Neural cell (in vitro differentiated cells): Measurements from ENCODE around the gene QSOX2. TPM values are rescaled to one million over a fixed set of nuclear protein-coding genes. Genes with fewer than 3 reads are reported as not detected.

Source experiments
- H2AFZ ChIP-seq: fragments of 200-600, 300-800 bp; sonication (generic), shearing (Covaris generic); 2 replicates; pipeline ENCODE4 v1.6.0; 2014; ENCODE audit warnings: low read depth, mild to moderate bottlenecking, antibody characterized with exemption, low read length, moderate library complexity
- H3F3A ChIP-seq: fragments of 200-600 bp; shearing (Covaris generic); 2 replicates; pipeline ENCODE4 v1.6.1; 2016; ENCODE audit warnings: mild to moderate bottlenecking, moderate library complexity, mixed read lengths, antibody characterized with exemption, low read length; ENCODE audit not compliant: insufficient read depth, poor library complexity, severe bottlenecking
- H3K27ac ChIP-seq: fragments of 200-600, 300-800 bp; sonication (generic), shearing (Covaris generic); 2 replicates; pipeline ENCODE4 v1.5.1; 2014; ENCODE audit warnings: mild to moderate bottlenecking, low read length, moderate library complexity
- H3K27me3 ChIP-seq: fragments of 300-800, 200-600 bp; sonication (generic), shearing (Covaris generic); 2 replicates; pipeline ENCODE4 v1.6.0; 2014; ENCODE audit warnings: mild to moderate bottlenecking, low read depth, low read length, moderate library complexity; ENCODE audit not compliant: insufficient read depth
- H3K36me3 ChIP-seq: fragments of 300-800, 200-600 bp; sonication (generic), shearing (Covaris generic); 2 replicates; pipeline ENCODE4 v1.5.1; 2014; ENCODE audit warnings: mild to moderate bottlenecking, antibody characterized with exemption, low read length, moderate library complexity; ENCODE audit not compliant: insufficient read depth
- H3K4me2 ChIP-seq: fragments of 300-800, 200-600 bp; sonication (generic), shearing (Covaris generic); 2 replicates; pipeline ENCODE4 v1.6.0; 2014; ENCODE audit warnings: mild to moderate bottlenecking, low read length
- H3K4me3 ChIP-seq: fragments of 300-800, 200-600 bp; sonication (generic), shearing (Covaris generic); 2 replicates; pipeline ENCODE4 v1.5.1; 2014; ENCODE audit warnings: mild to moderate bottlenecking, low read length, moderate library complexity
- H3K79me2 ChIP-seq: fragments of 200-600 bp; shearing (Covaris generic); replicated peaks from 2 replicates; pipeline ENCODE4 v1.6.0; 2014; ENCODE audit warnings: mild to moderate bottlenecking, low read length, moderate library complexity; ENCODE audit not compliant: insufficient read depth
- H3K9ac ChIP-seq: fragments of 300-800, 200-600 bp; sonication (generic), shearing (Covaris generic); 2 replicates; pipeline ENCODE4 v1.6.1; 2016; ENCODE audit warnings: mild to moderate bottlenecking, low read length, mixed read lengths
- H3K9me2 ChIP-seq: fragments of 200-600 bp; shearing (Covaris generic); 2 replicates; pipeline ENCODE4 v1.6.1; 2016; ENCODE audit warnings: mild to moderate bottlenecking, low read length, mixed read lengths; ENCODE audit not compliant: insufficient read depth
- H3K9me3 ChIP-seq: fragments of 200-600, 300-800 bp; sonication (generic), shearing (Covaris generic); 2 replicates; pipeline ENCODE4 v1.6.1; 2016; ENCODE audit warnings: mild to moderate bottlenecking, mixed run types, low read length, moderate library complexity, mixed read lengths
- H4K20me1 ChIP-seq: fragments of 200-600 bp; shearing (Covaris generic); 2 replicates; pipeline ENCODE4 v1.6.1; 2016; ENCODE audit warnings: mild to moderate bottlenecking, mixed run types; ENCODE audit not compliant: insufficient read depth
- EP300 ChIP-seq: fragments of 450-650 bp; conservative IDR thresholded peaks from 2 replicates; pipeline ENCODE4 v1.6.1; 2014; ENCODE audit warnings: antibody characterized with exemption, mild to moderate bottlenecking, moderate library complexity; ENCODE audit not compliant: poor library complexity, severe bottlenecking
- EZH2 ChIP-seq: fragments of 200-600, 300-800 bp; shearing (Covaris generic), sonication (generic); IDR thresholded peaks from 2 replicates; pipeline ENCODE4 v1.6.1; 2014; ENCODE audit warnings: antibody characterized with exemption, low read length, borderline replicate concordance, mild to moderate bottlenecking; ENCODE audit not compliant: insufficient read depth, poor library complexity, severe bottlenecking
- MXI1 ChIP-seq: fragments of 450-650 bp; conservative IDR thresholded peaks from 2 replicates; pipeline ENCODE4 v1.6.1; 2014; ENCODE audit warnings: antibody characterized with exemption, mild to moderate bottlenecking; ENCODE audit not compliant: poor library complexity, severe bottlenecking
- POLR2AphosphoS5 ChIP-seq: IDR thresholded peaks from 2 replicates; pipeline ENCODE4 v1.6.1; 2012
- RAD21 ChIP-seq: fragments of 450-650 bp; conservative IDR thresholded peaks from 2 replicates; pipeline ENCODE4 v1.6.1; 2014; ENCODE audit warnings: antibody characterized with exemption, mild to moderate bottlenecking, moderate library complexity
- SMC3 ChIP-seq: fragments of 450-650 bp; conservative IDR thresholded peaks from 2 replicates; pipeline ENCODE4 v1.6.1; 2014; ENCODE audit warnings: antibody characterized with exemption, mild to moderate bottlenecking, moderate library complexity; ENCODE audit not compliant: poor library complexity
- TAF1 ChIP-seq: IDR thresholded peaks from 2 replicates; pipeline ENCODE4 v1.6.1; 2012; ENCODE audit warnings: low read depth
- polyA plus RNA-seq: library from polyadenylated mRNA; depleted of rRNA; stranded (reverse); fragments of >200 nt; gene quantifications from 2 replicates; pipeline ENCODE4 v1.2.3, GENCODE V29; 2014
- TF ChIP-seq, protein P1 (sequence below): fragments of 450-650 bp; IDR thresholded peaks from 2 replicates; pipeline ENCODE4 v1.5.1; 2014; ENCODE audit warnings: antibody characterized with exemption, mild to moderate bottlenecking, moderate library complexity; ENCODE audit not compliant: poor library complexity, severe bottlenecking
- TF ChIP-seq, protein P2 (sequence below): IDR thresholded peaks from 2 replicates; pipeline ENCODE4 v1.6.1; 2012; ENCODE audit warnings: borderline replicate concordance

The QSOX2 gene
- polyA plus RNA-seq, 1 donor from 2014 or later = 20.7 TPM

DNA sequence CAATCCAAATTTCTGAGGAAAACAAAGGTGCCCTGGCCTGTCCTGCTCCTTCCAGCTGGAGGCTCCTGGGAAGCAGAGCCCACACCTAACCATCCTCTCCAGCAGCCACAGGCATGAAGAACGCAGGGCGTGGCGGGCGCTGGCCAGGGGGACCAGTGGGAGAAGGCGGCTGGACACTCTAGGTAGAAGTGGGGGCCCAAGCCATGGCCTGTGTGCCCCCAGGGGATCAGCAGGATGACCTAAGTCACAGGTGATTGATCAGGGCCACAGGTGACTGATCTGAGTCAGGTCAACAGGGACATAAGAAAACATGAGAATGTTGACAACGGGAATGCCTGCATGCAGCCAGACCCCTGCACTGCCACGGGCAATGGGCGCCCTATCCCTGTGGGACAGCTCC lies 3.4 kb downstream of the QSOX2 start:
- H3K36me3 ChIP-seq = no peaks in the 10 kb centered on the region
- H3K79me2 ChIP-seq = peaks cover 32% of the 10 kb centered on the region
- no peaks in the 10 kb centered on the region for H4K20me1 ChIP-seq
- no peak overlapping the region for H3K27ac ChIP-seq
- no peak overlapping the region for H3K4me2 ChIP-seq
- H2AFZ ChIP-seq = no peak overlapping the region
- H3K9me2 ChIP-seq = no peaks in the 10 kb centered on the region
- no peaks in the 10 kb centered on the region for H3F3A ChIP-seq
- TF ChIP-seq POLR2AphosphoS5 = no peak
- TF ChIP-seq, protein P1, sequence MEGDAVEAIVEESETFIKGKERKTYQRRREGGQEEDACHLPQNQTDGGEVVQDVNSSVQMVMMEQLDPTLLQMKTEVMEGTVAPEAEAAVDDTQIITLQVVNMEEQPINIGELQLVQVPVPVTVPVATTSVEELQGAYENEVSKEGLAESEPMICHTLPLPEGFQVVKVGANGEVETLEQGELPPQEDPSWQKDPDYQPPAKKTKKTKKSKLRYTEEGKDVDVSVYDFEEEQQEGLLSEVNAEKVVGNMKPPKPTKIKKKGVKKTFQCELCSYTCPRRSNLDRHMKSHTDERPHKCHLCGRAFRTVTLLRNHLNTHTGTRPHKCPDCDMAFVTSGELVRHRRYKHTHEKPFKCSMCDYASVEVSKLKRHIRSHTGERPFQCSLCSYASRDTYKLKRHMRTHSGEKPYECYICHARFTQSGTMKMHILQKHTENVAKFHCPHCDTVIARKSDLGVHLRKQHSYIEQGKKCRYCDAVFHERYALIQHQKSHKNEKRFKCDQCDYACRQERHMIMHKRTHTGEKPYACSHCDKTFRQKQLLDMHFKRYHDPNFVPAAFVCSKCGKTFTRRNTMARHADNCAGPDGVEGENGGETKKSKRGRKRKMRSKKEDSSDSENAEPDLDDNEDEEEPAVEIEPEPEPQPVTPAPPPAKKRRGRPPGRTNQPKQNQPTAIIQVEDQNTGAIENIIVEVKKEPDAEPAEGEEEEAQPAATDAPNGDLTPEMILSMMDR = no peak
- TF ChIP-seq, protein P2, sequence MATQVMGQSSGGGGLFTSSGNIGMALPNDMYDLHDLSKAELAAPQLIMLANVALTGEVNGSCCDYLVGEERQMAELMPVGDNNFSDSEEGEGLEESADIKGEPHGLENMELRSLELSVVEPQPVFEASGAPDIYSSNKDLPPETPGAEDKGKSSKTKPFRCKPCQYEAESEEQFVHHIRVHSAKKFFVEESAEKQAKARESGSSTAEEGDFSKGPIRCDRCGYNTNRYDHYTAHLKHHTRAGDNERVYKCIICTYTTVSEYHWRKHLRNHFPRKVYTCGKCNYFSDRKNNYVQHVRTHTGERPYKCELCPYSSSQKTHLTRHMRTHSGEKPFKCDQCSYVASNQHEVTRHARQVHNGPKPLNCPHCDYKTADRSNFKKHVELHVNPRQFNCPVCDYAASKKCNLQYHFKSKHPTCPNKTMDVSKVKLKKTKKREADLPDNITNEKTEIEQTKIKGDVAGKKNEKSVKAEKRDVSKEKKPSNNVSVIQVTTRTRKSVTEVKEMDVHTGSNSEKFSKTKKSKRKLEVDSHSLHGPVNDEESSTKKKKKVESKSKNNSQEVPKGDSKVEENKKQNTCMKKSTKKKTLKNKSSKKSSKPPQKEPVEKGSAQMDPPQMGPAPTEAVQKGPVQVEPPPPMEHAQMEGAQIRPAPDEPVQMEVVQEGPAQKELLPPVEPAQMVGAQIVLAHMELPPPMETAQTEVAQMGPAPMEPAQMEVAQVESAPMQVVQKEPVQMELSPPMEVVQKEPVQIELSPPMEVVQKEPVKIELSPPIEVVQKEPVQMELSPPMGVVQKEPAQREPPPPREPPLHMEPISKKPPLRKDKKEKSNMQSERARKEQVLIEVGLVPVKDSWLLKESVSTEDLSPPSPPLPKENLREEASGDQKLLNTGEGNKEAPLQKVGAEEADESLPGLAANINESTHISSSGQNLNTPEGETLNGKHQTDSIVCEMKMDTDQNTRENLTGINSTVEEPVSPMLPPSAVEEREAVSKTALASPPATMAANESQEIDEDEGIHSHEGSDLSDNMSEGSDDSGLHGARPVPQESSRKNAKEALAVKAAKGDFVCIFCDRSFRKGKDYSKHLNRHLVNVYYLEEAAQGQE = no peak
- TF ChIP-seq TAF1 = no peak
- no peak for TF ChIP-seq EZH2
- no peak for TF ChIP-seq EP300
- TF ChIP-seq SMC3 = no peak
- no peak for TF ChIP-seq RAD21
- no peak for TF ChIP-seq MXI1
- no peak overlapping the region for H3K4me3 ChIP-seq
- H3K9ac ChIP-seq = no peak overlapping the region
- H3K9me3 ChIP-seq = no peaks in the 10 kb centered on the region
- no peaks in the 10 kb centered on the region for H3K27me3 ChIP-seq

- Histone ChIP-seq H3K9ac (no peak overlapping the region), H3K9me2 (no peaks in the 10 kb centered on the region), H3K79me2 (peaks cover 32% of the 10 kb centered on the region), H3K27ac (no peak overlapping the region), H3K4me3 (no peak overlapping the region), H3K36me3 (no peaks in the 10 kb centered on the region), H3K27me3 (no peaks in the 10 kb centered on the region), H2AFZ (no peak overlapping the region), H3K9me3 (no peaks in the 10 kb centered on the region), H4K20me1 (no peaks in the 10 kb centered on the region), H3K4me2 (no peak overlapping the region), H3F3A (no peaks in the 10 kb centered on the region)
- TF ChIP-seq MXI1 (no peak), SMC3 (no peak), EP300 (no peak), EZH2 (no peak), TAF1 (no peak), RAD21 (no peak), POLR2AphosphoS5 (no peak)
- TF ChIP-seq, protein P1 = no peak
- TF ChIP-seq, protein P2 = no peak
These were observed 4.1 kb downstream of the QSOX2 start for GRCh38 chr9:136241542-136241941.
